ENCODE data around the gene PCED1B. TPM values are rescaled to one million over a fixed set of nuclear protein-coding genes. Genes with fewer than 3 reads are reported as not detected.

PCED1B gene
- total RNA-seq, 1 experiment from 2014 or later = 6.6 TPM

- H3K4me1 Mint-ChIP-seq = peaks cover 22% of the 10 kb centered on the region
- H3K27me3 Mint-ChIP-seq (ENCODE audit: low read depth) = no peaks in the 10 kb centered on the region
- H3K4me3 Mint-ChIP-seq = no peak overlapping the region
- no peaks in the 10 kb centered on the region for H3K9me3 Mint-ChIP-seq
- no peaks in the 10 kb centered on the region for H3K36me3 Mint-ChIP-seq
- DNase-seq (ENCODE audit: low spot score) (no peak), ATAC-seq (no peak)
- no peak overlapping the region for H3K27ac Mint-ChIP-seq
- TF ChIP-seq TEAD1 (CRISPR knock-in tag; IDR thresholded peaks at IDR 0.05) = no peak
- no peak for TF ChIP-seq HMGA2 (CRISPR knock-in tag; IDR thresholded peaks at IDR 0.05)
- TF ChIP-seq KAT7 (CRISPR knock-in tag; IDR thresholded peaks at IDR 0.05; ENCODE audit: borderline replicate concordance) = no peak
- TF ChIP-seq CREM (CRISPR knock-in tag; IDR thresholded peaks at IDR 0.05) = no peak
- no peak for TF ChIP-seq IRF1 (CRISPR knock-in tag; IDR thresholded peaks at IDR 0.05)
- TF ChIP-seq JAZF1 (CRISPR knock-in tag; IDR thresholded peaks at IDR 0.05) = no peak
- TF ChIP-seq ATF2 (CRISPR knock-in tag; IDR thresholded peaks at IDR 0.05; ENCODE audit: borderline replicate concordance, low read depth) = no peak
- ChIA-PET CTCF (interaction anchor here (0.6 kb wide), 1 partner anchor 39 kb away, joined by 3 read pairs; no protein-coding TSS in a partner anchor), POLR2A (no interaction called here)
Measured at GRCh38 chr12:47102845-47103651, 23.6 kb downstream of the PCED1B start.

- TF ChIP-seq FOXP4 (CRISPR knock-in tag; IDR thresholded peaks at IDR 0.05) = no peak
- TF ChIP-seq NR3C1 (CRISPR knock-in tag; conservative IDR thresholded peaks at IDR 0.05; ENCODE audit: low read depth) = no peak
- no peak for TF ChIP-seq ZNF281 (CRISPR knock-in tag; IDR thresholded peaks at IDR 0.05)
- no peak for TF ChIP-seq ZNF121 (CRISPR knock-in tag; IDR thresholded peaks at IDR 0.05)
- no peak for TF ChIP-seq ZNF416 (CRISPR knock-in tag; IDR thresholded peaks at IDR 0.05)
- no peak for TF ChIP-seq IRF1 (CRISPR knock-in tag; IDR thresholded peaks at IDR 0.05)
- TF ChIP-seq CBFB (CRISPR knock-in tag; IDR thresholded peaks at IDR 0.05; ENCODE audit: low read depth) = no peak
- TF ChIP-seq SOX15 (CRISPR knock-in tag; IDR thresholded peaks at IDR 0.05) = no peak
- TF ChIP-seq ZNF512 (CRISPR knock-in tag; IDR thresholded peaks at IDR 0.05; ENCODE audit: borderline replicate concordance) = no peak
- no peaks in the 10 kb centered on the region for H3K36me3 Mint-ChIP-seq
- H3K9me3 Mint-ChIP-seq = no peaks in the 10 kb centered on the region
- ChIA-PET POLR2A (no interaction called here), CTCF (interaction anchor here (1.4 kb wide), 1 partner anchor 35 kb away, joined by 4 read pairs; no protein-coding TSS in a partner anchor)
- no peak overlapping the region for H3K4me3 Mint-ChIP-seq
- no peak for ATAC-seq
- H3K27ac Mint-ChIP-seq = no peak overlapping the region
- H3K4me1 Mint-ChIP-seq = peaks cover 12% of the 10 kb centered on the region
- no peak for DNase-seq (ENCODE audit: low spot score)
- H3K27me3 Mint-ChIP-seq (ENCODE audit: low read depth) = no peaks in the 10 kb centered on the region
Measured at GRCh38 chr12:47105914-47106674, 26.7 kb downstream of the PCED1B start.

Measured in WTC11 (cell line).